GM21576 (cell line): ENCODE data around the gene MTMR3.

ENCODE experiments used
- ATAC-seq: cut with Tn5 transposase; IDR thresholded peaks from one replicate; pipeline ENCODE4 v1.9.1; 2021; ENCODE audit warnings: mild to moderate bottlenecking, moderate library complexity; ENCODE audit not compliant: unreplicated experiment

The MTMR3 gene

DNA sequence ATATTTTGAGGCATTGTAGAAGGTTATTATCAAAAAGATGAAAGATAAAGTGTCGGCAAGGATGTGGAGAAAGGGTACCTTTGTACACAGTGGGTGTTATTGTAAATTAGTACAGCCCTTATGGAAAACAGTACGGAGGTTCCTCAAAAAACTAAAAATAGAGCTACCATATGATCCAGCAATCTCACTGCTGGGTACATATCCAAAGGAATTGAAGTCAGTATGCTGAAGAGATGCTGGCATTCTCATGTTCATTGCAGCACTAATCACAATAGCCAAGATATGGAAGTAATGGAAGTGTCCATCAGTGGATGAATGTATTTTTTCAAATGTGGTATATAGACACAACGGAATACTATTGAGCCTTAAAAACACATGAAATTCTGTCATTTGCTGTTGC lies 15.1 kb upstream of the MTMR3 start:
- ATAC-seq, result no peak

DNA sequence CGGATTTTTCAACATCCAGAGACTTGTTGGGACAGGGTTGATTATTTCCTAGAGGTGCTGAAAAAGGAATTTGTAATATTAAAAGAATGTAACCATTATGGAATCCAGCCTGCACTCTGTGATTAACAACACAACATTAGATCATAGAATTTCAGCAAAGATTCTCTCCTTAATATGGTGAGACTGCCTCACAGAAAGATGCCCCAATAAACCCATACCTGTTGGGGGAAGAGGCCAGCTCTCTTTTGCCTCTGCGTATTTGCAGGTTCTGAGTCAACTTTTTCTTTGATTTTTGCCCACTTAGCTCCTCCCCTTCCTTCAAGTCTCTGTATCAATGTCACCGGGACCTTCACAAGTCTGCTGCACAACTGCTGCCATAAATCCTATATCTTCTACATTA lies 12.4 kb upstream of the MTMR3 start:
- no peak for ATAC-seq

DNA sequence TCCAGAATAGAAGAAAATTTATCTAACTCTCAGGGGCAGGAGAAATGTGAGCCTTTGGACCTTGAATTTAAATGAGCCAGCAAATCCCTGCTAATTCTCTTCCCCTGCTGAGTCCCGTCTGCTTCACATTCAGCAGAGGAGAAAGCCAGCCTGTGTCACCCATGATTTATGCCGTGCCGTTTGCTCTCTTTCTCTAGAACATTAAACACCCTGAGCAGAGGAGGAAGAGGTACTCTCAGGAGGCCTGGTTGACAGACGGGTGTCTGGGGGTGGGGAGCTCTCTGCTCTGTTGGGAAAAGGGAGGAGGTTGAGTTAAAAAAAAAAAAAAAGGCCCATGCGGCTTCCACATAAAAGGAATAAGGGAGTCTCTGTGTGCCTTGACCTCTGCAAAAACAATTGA lies 11.3 kb upstream of the MTMR3 start:
- no peak for ATAC-seq

DNA sequence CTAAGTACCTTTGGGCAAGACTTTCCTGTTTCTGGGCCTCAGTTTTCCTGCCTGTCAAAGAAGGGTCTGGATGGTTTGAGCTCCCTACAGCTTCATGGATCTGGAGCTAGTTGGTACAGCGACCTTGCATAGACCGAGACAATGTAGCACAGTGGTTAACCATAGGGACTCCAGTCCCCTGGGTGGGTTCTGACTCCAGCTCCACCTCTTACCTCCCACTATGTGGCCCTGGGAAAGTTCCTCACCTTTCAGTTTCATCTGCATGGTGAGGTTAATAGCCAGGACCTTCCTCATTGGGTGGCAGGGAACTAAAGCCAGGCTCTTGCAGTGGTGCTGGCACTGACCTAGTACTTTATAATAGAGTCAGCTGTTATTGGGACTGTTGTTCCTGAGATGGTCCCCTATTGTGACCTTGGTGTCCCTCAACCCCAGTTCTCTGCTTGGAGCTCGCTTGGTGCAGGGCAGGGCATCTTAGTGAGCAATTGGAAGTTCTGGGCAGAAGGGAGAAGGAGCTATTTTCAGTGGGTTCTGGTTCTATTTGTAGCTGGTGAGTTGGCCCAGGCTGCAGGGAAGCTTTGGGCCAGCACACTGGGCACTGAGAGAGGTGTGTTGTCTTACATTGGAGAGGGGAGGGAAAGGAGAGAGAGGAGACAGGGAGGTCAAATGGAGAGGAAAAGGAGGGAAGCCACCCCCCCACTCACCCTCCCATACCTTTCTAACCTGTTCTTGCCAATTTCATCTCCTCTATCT lies 10.7 kb upstream of the MTMR3 start:
- ATAC-seq, result no peak

DNA sequence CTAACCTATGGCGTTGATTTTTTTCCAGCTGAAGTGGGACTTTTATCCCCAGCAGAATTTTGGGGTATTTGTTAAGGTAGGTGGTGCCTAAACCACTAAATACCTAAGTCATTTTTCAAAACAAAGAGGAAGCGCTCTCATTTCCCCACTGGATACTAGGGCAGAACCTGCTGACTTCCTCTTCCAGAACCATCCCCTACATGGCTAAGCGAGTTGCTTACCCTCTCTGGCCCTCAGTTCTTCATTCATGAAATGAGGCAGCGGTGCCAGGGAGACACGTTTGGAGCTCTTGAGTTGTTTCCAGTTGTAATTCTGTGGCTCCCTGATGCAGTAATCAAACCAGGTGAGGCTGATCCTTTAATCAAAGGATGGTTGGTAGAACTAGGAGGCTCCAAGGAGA lies 10.0 kb upstream of the MTMR3 start:
- ATAC-seq, result no peak

DNA sequence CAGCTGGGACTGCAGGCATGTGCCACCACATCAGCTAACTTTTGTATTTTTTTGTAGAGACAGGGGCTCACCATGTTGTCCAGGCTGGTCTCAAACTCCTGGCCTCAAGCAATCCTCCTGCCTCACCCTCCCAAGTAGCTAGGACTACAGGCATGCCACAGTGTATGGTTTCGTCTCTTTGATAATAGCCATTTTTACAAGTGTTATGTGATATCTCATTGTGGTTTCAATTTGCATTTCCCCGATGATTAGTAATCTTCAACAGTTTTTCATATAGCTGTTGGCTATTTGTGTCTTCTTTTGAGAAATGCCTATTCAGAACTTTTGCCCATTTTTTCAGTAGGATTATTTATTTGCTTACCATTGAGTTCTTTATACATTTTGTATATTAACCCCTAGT lies 9.0 kb upstream of the MTMR3 start:
- ATAC-seq, result no peak

DNA sequence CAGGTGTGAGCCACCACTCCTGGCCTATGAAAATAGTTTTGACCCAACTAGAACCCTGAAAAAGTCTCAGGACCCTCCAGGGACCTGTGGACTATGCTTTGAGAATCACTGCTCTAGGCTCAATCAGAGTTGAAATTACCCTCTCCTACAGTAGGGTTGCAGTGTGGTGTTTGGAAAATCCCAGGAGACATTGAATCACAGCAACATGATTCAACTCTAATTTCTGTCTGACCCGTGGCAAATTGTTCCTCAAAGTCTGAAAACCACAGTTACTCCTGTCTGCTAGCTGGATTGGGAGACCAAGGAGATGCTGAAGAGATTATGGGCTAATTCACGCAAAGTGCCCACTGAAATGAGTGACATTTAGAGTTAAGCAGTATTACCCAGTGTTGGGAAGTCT lies 5.4 kb upstream of the MTMR3 start:
- ATAC-seq, result no peak

DNA sequence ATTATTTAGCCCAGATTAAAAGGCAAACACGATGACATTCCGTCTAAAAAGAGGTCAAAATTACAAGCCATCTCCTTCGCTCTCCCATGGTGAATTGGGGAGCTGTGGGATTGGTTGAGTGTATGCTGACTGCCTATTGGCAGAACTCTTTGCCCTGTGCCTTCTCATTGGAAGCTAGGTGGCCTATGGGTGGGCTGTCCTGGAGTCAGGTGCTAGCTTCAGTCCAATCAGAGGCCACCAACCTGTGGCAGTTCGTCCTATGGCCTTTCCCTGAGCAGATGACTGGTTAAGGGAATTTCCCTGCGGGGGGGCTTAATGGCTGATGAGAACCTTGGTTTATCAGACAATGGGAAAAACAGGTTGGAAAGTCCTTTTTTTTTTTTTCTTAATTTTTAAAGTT lies 3.2 kb upstream of the MTMR3 start:
- no peak for ATAC-seq

DNA sequence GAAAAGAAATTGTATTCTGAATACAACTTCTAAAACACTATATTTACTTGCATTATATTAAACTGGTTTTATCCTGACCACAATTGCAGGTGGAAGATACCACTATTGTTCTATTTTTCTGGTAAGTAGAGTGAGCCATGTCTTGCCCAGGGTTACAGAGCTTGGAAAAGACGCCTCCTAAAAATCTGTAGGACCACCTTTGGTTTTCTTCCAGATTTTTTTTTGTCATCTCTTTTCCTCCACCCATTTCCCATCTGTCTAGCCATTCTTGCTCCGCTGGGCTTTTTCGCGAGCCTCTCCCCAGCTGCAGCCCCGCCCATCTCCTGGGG lies 294 bp upstream of the MTMR3 start:
- peak; percentile 63 for ATAC-seq

DNA sequence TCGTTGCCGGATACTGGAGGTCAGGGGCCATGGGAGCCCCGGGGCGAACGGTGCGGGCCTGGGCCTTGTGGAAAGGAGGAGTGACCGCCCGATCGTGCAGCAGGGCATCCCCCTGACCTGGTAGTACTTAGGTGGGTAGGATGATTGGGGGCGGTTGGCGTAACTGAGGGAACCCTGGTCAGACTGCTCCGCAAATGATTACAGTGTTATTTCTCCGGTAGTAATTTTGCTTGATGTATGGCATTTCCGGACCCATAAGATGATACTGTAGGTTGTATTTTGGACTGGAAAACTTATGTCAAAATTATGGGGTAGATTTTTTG lies 762 bp downstream of the MTMR3 start:
- no peak for ATAC-seq

DNA sequence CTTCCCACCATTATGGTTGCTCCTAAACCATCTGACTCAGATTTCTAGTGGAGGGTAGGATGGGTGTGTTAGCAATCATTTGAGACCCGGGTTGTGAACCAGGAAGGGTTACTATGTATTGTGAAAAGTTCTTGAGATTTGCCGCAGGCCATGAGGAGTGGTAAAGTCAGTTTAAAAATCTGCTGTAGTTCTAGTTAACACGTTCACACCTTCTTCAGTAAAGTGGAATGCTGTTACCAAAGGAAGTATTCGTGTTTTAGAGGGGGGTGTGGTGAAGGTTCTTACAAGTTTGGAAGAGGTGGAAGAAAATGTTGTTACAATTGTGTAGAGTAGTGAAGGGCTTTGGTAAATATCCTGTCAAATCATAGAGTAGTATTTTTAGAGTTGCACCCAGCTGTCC lies 2.6 kb downstream of the MTMR3 start:
- no peak for ATAC-seq

DNA sequence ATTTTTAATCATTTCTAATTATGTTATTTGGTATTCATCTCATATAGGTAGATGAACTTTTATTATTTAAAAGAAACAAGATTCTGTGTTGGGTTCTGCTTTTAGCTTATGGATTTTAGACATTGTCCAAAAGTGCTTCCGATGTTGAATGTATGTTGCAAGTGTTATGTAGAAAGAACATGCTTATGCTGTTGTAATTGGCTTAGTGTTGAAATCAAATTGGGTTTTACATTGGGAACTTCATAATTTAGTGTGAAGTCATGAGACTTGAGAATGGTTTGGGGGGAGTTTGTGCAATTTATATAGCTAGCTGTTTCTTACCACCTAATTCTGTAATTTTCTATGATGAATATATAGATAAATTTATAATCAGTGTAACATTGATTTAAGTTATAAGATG lies 3.6 kb downstream of the MTMR3 start:
- ATAC-seq, result no peak

DNA sequence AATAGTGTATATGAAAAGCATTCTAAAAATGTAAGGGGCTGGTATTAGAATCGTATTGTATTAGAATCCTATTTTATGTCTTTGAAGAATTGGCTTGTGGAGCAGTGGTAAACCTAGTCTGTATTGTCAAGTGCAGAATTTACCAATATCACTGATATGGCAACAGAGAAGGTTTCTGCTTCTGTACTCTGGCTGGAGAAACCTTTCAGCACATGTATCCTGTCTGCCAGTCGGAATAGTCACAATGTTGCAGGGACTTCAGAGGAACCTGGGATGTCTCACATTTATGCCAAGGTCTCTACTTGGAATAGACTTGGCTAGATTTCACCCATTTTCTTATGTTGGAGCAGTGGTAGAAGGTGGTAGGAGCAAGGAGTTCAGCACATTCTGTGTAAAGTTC lies 4.4 kb downstream of the MTMR3 start:
- ATAC-seq, result no peak

DNA sequence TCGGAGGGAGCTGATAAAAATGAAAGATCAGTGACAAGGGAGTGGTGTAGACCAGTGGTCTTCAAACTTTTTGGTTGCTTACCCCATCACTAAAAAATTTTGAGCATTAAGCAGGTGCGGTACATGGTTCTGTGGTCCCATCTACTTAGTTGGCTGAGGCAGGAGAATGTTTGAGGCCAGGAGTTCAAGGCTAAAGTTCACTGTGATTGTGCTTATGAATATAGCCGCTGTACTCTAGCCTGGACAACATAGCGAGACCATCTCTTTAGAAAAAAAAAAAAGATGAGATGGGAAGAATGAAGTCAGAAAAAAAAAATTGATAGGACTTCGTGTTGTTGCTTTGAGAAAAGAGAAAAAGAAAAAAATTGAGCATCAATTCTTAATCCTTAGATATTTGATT lies 7.8 kb downstream of the MTMR3 start:
- ATAC-seq, result no peak

DNA sequence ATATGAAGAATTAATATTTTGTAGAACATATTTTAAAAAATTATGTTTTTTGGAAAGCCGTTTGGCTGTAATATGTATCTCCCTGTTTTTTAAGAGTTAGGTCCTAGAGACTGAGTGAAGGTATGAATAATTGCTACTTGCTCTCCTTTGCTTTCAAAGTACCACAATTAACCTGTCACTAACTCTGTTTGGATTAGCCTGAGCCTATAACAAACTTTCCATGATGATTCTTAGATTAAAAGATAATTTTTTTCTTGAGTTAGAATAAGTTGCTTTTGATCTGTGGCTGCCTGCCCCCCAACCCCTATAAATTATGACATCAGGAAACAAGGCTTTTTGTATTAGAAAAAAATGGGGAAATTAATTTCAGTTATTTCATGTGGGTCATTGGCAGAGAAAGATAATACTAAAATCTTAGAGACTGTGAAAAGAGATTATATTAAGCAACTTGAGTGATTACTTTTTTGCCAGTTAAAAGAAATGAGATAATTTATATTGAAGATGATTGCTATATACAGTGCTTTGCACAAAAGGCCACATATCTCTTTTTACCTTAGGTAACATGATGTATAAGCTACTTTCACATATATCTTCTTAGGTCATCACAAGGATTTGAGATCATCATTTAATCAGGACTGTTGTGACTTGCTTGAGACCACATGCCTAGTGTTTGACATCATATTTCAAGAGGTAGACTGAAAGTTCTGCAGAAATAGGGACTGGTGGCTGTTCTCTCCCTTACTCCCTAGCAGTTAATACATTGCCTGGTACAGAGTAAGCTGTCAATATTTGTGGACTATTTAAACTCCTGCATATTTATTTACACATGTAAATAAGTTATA lies 9.6 kb downstream of the MTMR3 start:
- ATAC-seq, result no peak

DNA sequence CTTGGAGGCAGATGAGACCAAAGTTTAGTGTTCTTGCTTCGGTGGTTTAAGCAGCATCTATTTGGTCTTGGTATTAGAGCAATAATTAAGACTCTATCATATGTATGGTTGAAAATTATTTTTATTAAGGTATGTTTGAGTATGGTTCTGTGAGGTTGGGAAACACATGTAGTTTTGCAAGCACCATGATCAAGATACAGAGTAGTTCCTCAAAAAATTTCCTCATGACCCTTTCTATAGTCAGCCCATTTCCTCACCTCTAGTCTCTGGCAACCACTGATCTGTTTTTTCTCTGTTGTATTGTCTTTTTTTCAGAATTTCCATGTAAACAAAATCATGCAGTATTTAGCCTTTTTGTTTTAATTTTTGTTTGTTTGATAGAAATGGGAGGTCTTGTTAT lies 18.4 kb downstream of the MTMR3 start:
- no peak for ATAC-seq

DNA sequence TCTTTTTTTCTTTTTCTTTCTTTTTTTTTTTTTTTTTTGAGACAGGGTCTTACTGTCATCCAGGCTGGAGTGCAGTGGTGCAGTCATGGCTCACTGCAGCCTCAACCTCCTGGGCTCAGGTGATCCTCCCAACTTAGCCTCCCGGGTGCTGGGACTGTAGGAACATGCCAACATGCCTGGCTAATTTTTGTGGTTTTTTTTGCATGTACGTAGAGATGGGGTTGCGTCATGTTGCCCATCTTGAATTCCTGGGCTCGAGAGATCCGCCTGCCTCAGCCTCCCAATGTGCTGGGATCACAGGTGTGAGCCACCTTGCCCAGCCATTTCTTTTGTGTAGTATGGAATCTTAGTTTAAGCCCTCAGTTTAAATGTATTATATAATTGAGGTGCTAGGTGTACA lies 20.4 kb downstream of the MTMR3 start:
- no peak for ATAC-seq

DNA sequence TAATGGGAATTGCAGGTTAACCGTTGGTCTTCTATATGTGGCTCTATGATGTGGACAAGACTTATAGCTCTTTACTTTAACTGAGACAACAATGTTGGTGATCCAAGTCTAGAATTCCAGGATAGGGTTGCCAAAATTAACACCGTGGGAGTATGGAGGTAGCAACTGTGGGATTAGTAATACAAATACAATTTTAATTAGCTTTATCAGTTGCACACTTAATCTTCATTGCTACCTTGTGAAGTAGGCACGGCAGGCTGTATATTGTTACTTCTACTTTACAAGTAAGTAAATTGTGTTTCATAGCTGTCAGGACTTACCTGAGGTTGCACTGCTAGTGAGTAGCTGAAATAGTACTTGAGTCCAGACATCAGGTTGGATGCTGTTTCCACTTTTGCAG lies 21.0 kb downstream of the MTMR3 start:
- no peak for ATAC-seq

DNA sequence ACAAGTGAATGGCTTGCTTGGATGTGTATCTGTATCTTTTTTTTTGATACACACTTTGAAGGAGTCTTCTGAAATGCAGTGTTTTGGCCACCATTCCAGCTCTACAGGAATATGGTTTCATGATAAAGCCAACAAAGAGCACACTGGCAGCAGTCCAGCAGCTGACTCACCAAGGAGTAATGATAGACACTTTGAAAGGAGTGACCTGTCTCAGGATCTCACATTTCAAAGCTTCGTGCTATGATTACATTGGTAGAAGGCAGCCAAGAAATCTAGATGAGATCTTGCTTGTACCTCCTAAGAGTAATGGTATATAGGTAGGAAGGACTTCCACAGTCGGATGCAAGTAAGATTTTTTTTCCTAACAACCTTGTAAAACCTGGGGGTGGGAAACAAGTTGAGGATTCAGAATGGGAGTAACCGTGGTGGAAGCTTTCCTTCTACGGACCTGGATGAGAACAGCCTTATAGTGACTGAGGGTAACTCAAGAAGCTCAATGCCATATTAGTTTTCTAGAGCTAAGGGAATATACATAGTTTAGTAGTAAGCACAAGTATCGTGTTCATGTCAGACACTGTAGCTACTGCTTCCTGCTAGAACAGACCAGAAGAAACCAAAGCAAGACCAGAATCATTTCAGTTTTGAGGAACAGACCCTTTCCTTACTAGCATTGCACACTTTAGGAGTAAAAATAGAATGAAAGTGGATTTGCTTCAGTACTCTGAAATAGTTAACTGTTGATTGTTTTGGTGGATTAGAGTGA lies 25.0 kb downstream of the MTMR3 start:
- no peak for ATAC-seq

DNA sequence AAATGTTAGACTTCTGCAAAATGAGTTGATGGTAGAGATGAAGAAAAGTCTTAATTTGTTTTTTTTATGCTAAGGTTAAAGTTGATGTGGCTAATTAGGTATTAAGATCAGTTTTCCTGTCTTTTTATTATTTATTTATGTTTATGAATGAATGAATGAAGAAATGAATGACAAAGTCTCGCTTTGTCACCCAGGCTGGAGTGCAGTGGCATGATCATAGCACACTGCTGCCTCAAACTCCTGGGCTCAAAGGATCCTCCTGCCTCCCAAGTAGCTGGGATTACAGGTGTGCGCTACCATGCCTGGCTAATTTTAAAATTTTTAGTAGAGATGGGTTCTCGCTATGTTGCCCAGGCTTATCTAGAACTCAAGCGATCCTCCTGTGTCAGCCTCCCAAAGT lies 29.2 kb downstream of the MTMR3 start:
- no peak for ATAC-seq

DNA sequence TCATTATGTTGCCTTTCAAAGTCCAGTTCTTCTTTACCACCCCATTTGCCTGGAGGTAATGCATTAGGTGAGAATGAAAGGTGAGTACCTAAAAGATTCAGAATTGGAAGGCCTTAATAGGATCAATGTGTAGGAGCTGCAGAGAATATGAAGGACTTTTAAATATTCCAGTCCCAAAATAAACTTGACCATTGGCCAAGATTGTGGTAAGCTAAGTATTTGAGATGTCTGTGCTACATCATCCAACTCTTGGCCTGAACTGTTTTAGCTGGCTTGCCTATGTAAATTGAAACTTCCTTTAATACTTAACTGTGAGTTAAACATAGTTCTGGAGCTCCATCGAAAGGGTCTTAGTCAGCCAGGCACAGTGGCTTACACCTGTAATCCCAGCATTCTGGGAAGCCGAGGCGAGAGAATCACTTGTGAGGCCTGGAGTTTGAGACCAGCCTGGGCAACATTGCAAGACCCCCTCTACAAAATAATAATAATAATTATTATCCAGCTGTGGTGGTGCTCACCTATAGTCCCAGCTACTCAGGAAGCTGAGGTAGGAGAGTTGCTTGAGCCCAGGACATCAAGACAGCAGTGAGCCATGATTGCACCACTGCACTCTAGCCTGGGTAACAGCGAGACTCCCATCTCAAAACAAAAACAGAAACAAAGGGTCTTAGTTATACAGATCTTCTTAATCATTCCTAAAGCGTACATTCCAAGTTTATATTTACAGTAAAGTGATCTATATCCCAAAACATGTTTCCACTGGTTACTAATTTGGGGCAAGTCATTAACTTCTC lies 29.8 kb downstream of the MTMR3 start:
- no peak for ATAC-seq
